Measurements from ENCODE around the gene COA8.

The COA8 gene

DNA sequence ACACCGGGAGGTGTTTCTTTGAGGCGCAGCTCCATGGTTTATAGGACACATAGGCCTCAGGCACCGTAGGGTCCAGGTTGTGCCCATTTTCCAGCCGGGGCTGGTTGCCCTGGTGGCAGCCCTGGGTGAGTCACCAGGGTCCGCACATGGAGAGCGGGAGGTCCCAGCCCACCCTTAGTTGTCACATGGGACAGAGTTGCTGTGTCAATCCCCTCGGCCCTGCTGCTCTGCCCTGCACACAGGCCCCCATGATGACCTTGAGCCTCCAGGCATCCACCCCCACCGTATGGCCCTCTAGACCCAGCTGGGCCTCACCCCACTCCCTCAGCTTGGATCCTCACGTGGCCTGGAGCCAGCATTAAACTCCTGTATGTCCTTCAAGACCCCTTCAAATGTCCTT is 26.1 kb upstream of the COA8 start:
- DNase-seq (ENCODE audit: low spot score) = no peak

DNA sequence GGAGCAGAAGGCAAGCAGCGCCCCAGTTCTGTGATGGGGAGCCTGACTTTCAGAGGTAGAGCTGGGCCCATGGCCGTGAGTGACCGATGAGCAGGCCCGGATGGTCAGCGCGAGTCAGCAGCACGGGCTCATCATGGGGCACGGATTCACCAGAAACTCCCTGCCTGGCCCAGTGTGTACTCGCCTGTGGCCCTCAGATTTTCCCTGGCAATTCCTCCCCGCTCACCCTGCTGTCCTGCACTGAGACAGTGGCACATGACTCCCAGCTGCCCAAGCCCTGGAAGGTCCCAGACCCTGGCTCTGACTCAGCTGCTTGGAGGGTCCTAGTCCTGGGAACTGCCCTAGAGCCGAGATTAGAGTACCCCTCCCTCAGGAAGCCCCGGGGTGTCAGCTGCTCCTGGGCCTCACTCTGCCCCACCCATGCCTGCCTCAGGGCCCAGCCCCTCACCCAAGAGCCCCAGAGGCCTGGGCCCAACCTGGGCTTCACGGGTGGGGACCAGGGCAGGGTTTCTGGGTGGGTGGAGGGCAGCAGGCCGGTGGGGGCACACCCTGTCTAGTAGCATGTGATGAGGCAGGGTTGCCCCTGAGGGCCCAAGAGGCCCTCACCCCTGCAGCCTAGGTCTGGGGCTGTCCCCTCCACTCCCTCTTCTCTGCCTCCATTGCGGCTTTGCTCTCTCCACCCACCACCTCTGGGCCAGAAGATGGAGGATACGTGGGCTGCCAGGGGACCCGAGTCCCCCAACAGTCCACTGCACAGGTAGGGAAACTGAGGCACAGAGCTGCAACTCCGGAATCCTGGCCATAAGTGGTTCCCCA is 25.4 kb upstream of the COA8 start:
- no peak for DNase-seq (ENCODE audit: low spot score)

DNA sequence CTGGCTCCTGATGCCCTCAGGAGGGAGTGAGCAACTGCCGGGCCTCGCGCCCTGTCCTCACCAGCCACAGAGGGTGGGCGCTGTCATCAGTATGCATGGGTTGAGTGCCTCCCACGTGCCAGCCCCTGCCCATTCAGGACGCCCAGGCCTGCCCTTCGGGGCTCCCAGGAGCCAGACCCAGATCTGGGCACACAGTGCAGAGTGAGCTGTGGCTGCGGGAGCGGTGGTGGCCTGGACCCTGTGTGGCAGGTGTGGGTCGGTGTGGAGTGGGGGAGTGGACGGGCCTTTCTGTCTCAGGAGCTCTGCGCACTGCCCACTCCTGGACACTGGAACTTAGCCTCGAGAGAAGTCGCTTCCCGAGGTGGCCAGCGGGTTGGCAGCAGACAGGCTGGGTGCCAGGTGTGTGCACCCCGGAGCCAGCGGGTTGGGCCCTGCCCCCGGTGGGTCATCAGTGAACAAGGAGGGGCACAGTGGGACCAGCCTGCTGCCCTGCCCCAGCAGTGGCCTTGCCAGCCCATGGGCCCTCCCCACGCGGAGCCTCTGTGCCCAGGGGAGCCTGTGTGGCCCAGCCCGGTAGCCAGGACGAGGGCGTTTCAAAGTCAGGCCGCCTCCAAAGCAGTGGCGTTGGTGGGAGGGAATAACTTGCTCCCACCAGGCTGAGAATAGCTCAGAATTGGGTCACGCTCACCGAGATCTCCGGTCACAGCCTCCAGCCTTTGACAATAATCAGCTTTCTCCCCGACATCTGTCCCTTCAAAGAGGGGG is 24.3 kb upstream of the COA8 start:
- DNase-seq (ENCODE audit: low spot score) = no peak

DNA sequence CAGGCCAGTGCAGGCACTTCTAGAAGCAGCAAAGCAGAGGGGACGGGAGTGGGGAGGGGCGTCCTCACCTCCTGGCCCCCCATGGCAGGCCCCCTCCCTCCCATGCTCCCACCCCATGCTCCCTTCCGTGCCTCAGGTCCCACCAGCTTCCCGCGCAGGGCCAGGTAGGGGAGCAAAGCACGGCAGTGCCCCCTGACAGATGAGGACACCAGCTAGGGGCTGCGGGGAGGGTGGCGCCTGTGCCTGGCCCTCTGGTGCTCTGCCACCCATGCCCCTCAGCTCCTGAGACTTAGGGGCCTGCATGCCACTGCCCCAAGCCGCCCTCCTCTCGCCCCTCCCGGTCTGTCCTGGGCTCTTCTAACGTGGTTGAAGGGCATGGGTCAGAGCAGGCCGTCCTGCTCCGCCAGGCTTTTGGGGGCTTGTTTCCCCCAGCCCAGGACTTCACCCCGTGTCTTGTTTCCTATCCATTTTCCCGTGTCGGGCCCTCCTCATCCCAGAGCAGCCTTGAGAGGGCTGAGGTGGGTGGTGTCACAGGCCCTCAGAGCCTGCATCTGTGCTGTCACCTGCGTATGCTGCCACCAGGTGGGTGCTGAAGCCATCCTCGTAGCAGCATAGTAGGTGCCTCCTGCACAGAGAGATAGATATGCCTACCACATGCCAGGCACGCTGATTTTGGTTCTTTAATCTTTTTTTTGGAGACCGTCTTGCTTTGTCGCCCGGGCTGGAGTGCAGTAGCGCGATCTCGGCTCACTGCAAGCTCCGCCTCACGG is 23.5 kb upstream of the COA8 start:
- DNase-seq (ENCODE audit: low spot score) = no peak

DNA sequence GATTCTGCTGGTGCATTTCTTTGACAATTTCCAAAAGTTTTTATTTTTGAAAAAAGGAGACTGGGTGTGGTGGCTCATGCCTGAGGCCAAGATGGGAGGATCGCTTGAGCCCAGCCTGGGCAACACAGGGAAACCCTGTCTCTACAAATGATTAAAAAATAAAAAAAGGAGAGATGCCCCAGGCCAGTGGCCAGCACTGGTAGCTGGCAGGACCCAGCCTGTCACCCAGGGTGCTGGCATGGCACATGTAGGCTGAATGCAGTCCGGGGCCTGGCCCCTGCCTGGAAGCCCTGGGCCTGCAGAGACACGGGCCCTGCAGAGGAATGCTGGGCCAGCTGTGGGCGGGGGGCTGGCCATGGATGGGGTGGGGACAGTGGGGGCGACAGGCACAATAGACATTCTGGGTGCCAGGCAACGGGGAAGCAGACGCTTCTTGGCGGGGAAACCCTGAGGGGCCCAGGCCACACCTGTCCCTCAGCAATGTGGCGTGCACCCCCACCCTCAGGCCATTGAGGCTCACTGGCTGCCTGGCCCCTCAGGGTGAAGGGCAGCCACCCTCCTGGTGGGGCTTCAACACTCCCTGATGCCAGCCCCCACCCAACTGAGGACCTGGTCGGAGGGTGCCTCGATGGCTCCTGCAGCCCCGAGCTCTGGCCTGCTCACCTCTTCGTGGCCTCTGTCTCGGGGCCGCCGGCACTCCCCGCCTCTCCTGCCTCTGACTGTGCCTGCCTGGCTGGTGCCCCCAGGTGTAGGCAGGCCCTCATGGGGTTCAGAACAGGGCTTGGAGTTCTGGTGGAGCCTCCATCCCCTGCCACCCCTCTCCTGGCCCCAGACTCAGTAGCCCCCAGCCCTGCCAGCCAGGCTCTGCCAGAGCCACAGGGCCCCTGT is 21.7 kb upstream of the COA8 start:
- no peak for DNase-seq (ENCODE audit: low spot score)

DNA sequence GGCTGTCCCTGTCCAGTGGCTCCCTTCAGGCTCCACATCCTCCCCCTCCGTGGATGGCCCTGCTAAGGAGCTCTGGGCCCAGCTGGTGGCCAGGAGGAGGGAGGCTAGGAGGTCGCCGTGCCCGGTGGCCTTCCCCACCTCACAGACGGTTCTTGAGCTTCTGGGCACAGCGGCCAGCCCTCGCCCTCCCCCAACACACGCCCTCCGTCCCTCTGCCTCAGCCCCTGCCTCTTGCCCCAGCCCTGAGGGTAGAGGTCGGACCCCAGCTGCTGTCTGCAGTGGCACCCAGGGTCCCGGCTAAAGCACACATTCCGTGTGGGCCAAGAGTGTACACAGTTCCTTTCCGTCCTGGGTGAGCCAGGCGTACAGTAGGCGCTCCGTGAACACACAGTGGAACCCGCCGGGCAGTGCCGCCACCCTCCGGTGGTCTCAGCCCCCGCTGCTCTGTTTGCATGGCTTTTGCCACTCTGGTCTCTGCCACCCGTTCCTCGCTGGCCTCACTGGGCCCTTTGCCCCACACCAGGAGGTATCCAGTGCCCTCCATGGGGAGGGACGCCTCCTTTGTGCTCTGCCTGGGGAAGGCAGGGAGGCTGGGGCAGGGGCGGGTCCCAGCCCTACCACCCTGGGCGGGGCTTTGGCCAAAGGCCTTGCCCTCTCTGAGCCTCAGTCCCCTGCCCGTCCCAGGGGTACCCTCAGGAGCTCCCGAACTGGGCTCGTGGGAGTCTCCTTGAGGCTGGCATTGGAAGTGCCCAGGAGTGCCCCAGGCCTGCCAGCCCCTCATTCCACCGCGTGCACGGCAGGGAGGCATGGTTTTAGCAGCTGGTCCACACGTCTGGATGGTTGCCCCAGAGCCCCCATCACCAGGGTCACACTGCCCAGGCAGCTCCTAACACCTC is 20.8 kb upstream of the COA8 start:
- no peak for DNase-seq (ENCODE audit: low spot score)

DNA sequence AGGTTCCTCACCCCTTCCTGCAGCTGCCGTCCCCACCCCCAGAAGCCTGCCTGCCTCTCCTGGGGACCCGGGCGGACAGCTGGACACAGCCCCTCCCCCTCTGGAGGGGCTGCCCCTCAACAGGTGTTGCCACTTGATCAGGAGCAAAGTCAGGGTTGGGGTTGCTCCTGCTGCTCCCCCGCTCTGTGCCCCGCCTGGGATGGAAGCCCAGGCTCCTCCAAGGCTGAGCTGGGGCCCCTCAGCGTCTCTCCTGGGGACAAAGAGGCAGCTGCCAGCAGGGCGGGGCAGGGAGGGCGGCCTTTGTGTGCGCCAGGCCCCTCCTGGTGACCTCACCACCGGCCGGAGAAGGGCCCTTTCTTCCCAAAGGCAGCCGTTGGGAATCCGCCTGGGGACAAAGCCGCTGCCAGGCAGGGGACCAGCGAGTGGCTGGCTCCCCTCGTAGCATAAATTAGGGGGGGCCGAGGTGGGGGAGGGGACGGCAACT is 20.1 kb upstream of the COA8 start:
- no peak for DNase-seq (ENCODE audit: low spot score)

DNA sequence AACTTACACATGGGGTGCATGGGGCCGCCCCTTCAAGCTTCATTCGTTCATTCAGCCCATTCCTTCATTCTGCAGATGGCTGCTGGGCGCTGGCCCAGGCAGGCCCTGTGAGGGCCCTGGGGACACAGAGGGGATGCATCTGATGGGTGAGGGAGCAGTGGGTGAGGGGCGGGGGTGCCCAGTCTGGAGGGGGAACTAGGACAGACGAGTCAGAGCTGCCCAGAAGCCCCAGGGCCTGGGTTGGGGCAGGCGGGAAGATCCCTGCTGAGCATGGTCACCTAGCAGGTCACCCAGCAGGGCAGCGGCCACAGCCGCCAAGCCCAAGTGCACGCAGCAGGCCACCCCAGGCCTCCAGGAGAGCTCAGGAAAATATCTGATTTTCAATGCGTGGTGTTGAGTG is 19.6 kb upstream of the COA8 start:
- no peak for DNase-seq (ENCODE audit: low spot score)

DNA sequence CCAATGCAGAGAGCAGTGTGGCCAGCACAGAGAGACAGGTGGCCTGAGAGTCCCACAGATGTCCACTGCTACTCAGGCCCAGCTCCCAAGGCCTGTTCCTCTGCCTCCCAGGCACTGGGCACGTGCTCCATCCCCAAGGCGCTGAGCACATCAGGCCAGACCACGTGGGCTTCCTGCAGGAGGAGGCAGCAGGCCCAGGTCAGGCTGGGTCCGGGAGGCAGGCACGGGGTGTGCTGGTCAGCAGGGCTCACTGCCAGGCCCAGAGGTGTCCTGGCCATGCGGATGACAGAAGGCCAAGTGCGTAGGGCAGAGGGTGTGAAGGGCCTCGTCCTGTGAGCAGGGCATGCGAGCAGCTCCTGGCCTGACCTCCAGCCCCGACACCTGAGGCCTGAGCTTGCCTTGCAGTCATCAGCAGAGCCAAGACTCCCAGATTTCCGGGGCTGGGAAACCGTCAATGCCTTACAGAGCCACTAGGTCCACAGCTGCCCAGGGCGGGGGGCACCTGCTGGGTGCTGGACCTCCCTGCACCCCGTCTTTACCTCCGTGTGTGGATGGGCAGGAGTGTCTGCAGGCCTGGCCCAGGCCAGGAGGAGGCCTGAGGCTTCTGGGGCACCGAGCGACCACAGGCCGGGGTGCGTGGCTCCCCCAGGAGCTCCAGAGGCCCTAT is 18.9 kb upstream of the COA8 start:
- no peak for DNase-seq (ENCODE audit: low spot score)

DNA sequence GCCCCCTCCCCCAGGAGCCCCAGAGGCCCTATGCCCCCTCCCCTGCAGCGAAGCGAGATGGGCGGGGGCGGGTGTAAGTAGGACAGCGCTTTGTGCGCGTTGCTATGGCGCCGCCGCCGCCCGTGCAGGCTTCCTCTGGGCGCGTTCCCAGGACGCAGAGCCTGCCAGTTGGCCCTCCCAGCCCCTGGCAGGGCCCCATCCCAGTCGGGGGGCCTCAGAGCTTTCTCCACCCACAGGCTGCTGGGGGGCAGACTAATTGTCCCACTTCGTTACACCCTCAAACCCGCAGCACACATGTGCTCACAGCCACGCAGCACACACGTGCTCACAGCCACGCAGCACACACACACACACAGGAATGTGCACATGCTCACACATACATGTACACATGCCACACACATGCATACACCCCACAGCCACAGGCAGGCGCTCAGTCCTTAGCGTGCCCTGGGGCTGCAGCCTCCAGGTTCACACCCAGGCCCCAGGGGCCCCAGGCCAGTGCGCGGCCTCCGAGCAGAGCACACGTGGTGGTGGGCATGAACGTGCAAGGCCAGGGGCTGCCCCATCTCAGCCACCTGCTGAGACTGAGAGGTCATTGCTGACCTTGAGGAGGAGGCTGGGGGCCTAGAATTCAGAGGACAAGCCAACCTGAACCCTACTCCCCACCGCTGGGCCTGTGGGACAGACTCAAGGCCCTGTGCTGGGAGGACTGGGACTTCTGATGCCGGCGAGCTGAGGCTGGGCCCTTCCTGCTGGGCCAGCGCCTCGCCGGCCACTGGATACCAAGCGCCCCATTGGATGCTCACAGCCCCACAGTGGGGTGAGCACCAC is 18.2 kb upstream of the COA8 start:
- DNase-seq (ENCODE audit: low spot score) = no peak

DNA sequence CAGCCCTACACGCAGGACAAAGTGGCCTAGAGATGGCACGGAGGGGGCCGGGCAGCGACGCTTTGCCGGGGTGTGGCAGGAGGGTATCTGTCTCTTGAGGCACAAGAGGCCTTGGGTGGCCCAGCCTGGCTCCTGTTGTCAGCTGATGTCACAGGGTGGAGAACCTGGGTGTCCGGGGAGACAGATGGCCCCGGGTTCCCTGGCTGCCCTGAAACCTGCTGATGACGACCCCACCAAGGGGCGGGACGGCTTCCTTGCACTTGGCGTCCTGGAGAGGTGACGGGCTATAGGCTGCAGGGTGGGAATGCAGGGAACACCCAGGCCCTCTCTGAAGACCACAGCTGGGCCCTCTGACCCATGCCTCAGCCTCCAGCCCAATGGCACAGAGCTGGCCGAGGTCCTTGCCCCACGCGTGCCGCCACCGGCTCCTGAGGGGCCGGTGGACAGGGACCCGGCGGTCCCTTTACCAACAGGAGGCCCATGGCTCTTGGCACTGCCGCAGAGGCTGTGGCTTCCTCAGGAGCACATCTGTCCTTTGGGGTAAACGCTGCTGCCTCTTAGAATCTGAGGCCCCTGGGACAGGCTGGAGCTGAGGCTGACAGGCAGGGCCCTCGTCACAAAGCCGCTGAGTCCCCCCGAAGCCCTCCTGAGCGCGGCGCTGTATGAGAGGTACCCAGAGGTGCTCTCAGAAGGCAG is 17.4 kb upstream of the COA8 start:
- no peak for DNase-seq (ENCODE audit: low spot score)

DNA sequence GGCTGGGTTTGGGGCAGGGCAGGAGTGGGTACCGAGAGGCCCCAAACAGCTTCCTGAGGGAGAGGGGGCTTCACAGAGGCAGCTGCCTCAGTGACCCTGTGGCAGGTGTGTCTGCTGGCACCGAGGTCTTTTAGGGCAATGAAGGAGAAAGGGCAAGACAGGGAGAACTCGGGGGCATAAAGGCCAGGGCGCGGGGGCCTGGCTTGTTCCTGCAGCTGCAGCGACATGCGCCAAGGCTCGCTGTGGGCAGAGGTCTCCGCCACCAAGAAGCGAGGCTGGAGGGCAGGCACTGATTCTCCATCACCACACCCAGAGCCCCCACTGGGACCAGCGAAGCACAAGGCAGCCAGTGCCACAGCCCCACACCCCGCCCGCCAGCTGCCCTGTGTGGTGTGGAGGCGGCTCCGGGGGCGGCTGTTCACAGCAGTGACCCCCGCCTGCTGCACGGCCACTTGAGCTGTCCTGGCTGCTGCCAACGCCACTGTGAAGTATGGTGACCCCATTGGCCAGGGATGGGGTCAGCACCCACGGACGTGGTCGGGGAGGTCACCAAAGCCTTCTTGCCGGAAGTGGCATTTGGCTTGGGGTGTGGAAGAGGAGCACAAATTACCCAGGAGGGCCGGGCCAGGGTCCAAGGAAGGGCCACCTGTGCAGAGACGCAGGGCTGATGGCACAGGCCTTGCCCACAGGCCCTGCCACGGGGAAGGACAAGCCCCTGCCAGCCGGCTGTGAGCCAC is 16.7 kb upstream of the COA8 start:
- DNase-seq (ENCODE audit: low spot score) = no peak

DNA sequence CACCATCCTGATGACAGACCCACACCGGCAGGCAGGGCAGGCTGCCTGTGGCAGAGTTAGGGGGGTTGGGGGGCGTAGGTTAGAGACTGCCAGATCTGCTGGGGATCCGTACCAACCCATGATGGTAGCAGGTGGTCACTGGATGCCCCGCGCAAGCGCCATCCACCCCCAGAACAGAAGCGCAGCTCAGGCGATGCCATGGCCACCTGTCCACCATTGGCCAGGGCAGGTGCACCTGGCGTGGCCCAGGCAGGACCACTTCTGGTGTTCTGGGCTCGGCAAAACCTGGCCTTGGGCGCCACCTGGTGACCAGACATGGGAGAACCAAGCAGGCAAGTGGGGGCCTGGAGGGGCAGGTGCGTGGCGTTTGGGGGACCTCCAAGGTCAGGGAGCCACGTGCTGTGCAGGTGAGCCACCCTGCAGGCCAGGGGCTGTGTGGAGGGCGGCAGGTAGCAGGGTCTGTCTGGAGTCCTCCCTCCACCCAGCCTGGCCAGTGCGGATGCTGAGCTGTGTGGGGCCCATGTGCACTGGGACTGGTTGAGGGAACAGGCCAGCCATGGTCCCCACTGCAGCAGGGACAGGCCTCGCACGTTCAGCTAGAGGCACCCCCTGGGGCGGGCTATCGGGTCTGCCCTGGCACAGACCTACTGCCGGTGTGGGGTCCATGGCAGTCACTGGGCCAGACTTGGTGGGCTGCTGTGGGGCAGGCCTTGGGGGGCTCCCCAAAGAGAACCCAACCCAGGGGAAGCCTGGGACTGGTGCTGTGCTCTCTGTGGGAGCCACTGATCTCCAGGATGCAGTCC is 15.9 kb upstream of the COA8 start:
- peak; percentile 80 for DNase-seq (ENCODE audit: low spot score)

DNA sequence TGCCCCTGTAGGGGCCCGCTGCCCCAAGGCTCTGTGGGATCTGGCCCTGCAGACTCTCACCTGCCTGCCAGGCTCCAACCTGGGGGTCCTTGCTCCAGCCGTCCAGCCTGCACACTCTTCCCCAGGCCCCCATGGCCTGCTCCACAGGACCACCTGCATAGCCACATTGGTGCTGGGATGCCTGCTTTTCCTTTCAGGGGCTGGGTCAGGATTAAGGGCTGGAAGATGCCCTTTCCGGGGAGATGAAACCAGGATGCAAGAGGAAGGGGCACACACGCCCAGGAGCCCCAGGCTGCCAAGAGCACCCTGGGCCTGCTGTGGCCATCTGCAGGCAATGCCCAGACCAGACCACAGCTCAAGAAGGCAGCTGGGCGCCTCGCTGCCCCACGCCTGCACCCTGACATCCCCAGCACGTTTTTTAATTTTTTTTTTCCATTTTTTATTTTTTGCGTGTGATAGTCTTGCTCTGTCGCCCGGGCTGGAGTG is 15.3 kb upstream of the COA8 start:
- DNase-seq (ENCODE audit: low spot score) = no peak

DNA sequence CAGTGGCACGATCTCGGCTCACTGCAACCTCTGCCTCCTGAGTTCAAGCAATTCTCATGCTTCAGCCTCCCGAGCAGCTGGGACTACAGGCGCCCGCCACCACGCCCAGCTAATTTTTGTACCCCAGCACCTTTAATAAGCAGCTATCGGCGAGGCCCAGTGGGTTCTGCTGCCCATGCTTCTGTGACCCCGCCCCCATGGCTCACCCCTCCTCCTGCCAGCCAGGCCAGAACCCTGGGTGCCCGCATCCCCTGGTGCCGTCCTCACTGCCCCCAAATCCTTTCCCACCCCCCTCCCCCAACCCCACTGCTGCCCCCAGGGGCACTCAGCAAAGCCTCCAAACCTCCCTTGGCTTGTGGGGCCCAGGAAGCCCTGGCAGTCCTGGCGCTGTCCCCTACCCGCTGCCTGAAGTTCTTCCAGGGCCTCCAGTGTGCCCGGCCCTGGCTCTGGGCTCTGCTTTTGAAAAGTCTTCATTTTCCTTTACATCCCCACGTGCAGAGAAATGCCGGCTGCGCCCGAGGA is 14.8 kb upstream of the COA8 start:
- no peak for DNase-seq (ENCODE audit: low spot score)
